T-helper 1 cell (primary cell): Measurements from ENCODE around the gene BABAM2.

Source experiments
- DNase-seq, 5 donors: peaks; one replicate each; pipeline ENCODE4 v3.0.0-alpha.2; 2012 to 2020

The BABAM2 gene

DNA sequence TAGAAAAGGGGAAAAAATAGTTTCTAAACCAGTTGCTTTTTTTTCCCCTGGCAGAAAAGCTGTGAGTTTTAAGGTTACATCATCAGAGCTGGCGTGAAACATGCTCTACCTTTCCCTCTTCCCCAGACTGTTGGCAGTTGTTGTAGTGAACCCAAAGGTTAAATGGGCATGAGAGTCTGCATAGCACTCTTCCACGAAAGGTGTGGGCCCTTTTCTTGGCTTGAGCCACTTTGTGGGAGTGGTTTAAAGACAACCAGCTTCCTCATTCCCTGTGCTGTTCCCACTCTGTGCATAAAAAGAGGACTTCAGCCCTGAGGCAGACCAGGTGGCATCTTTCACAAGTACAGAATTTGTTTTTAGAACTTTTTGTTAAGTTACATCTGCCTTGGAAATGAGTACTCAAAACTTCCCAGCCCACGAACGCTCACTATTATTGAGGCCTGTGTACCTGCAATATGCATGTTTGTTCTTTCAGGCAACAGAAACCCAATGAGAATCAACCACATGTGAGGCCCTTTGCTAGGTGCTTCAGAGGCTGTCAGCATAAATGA lies 243.8 kb downstream of the BABAM2 start:
- DNase-seq = peak in 1 of 5 donors; percentile 36

DNA sequence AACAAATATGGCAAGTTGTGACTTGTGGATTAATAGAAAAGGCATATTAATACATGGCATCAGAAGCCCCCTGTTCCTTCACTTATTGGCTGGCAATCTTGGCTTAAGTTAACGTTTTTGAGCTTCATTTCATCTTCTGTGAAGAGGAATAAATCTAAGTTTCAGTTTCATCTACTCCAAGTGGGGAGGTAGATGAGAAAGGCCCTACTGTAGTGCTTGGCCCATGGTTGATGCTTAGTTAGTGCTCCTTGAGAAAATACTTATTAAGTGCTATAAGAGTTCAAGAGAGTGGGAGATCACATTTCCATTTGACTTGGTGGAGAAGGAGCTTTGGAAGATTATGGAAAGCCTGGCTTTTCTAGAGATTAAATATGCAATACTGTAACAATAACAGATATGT lies 244.3 kb downstream of the BABAM2 start:
- peak in 1 of 5 donors; percentile 40 for DNase-seq

DNA sequence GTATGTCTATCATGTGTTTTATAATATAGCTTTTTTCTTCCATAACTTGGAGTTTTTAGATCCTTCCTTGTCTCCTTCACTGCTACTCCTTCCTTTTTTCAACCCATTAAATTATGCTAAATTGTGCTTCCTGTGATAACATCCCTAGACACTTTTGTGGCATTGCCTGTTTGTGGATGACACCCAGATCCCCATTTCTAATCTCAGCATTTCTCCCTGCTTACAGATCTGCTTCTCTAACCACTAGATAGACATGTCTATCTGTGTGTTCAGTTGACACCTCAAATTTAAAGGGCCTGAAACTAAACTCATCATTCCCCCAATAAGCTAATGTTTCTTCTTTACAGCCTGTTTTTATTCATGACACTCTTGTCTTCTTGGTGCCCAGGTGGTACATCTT lies 244.8 kb downstream of the BABAM2 start:
- peak in 1 of 5 donors; percentile 36 for DNase-seq

DNA sequence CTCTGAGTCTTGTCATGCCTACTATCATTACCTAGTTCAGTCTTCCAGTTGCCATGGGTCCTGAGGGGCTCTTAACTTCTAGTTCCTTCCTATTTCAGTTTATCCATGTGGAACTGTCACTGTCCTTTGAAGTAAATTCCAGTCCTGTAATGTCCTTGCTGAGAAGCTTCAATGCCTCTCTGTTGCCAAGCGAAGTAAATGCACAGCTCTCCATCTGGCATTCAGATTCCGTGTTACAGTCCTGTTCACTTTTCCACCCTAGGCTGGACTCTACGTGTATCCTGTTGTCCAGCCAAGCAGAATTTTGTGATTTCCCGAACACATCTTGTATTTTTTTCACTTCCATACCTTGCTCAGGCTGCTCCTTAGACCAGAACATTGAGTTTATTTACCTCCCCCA lies 245.3 kb downstream of the BABAM2 start:
- DNase-seq = no peak

DNA sequence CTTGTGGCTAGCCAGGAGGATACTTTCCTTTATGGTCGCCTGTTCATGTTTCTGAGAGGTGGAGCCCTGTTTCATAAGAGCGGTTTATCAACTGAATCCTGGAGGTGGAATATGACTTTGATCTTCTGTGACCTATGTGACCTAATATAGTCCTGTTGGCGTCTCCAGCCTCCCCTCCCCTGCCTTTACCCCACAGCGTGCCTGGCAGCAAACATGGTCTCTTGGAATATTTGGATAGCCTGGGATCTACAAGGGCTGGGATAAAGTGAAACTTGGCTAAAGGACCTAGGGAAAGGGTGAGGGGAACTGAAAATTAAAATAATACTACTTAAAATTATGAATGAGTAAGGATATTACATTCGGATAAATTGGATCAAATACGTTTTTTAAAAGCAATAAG lies 246.0 kb downstream of the BABAM2 start:
- no peak for DNase-seq

DNA sequence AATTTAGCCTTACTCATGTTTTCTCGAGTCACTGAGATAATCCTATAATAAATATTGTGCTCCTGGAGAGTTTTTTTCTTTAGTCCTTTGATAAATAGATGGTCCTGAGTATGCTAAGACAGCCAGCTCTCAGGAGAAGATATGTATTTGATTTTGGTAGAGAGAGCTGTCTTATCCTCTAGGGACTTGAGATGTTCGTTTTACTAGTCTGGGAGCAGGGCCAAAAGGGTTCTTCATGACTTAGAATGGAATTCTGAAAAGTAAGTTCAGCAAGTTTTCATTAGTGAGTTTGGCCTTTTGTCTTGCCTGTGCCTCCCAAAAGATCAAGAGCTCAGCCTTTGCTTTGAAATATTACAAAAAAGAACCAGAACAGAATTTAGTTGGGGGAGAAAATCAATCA lies 246.7 kb downstream of the BABAM2 start:
- DNase-seq = no peak

DNA sequence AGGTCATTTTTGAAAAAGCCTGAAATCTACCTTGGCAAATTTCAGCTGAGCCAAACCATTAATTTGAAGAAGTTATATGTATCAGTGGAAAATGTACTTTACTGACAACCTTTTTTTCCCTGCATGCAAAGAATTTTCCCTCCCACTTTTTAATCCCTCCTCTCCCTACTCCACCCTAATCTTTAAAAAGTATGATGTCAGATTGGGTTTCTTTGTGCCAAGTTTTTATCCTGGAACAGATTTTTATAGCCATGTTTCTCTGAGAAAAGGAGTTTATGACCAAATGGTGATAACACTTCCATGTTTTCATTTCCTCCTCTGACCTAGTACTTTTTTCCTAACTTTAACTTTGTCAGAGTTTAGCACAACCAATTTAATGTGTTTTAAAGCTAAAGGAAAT lies 251.9 kb downstream of the BABAM2 start:
- DNase-seq = no peak

DNA sequence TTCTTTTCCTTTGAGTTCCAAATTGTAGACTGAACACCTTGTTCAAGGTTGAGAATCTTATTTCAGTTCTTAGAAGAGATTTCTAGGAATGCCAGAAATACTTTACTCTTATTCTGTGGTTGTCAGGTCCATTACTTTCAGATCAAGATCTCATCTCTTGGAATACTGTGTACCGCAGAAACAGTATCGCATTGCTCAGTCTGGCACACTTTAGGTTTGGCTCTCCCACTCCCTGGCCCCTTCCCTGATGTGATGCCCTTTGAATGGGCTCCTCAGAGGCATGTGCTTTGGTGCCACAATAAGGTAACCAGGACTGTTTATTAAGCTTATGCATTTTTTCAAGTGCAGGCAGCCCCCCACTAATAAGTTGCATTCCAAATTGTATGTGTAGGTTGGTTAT lies 257.5 kb downstream of the BABAM2 start:
- no peak for DNase-seq

DNA sequence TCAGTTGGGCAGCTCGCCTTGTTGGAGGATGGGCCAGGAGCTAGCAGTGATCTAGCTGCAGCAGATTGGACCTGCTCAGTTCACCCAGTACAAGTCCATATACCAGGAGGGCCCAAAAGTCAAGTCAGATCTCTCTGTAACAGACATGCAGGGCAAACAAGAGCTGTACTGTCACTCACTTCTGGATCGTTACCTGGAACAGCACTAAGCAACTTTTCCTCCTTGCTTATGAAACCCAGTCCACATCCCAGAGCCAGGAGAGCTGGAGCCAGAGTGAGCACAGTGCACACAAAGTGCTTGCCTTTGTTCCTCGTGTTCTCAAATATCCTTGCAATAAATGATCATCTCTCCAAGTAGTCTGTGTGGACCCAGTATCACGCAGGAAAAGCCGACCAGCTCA lies 258.0 kb downstream of the BABAM2 start:
- DNase-seq = no peak

DNA sequence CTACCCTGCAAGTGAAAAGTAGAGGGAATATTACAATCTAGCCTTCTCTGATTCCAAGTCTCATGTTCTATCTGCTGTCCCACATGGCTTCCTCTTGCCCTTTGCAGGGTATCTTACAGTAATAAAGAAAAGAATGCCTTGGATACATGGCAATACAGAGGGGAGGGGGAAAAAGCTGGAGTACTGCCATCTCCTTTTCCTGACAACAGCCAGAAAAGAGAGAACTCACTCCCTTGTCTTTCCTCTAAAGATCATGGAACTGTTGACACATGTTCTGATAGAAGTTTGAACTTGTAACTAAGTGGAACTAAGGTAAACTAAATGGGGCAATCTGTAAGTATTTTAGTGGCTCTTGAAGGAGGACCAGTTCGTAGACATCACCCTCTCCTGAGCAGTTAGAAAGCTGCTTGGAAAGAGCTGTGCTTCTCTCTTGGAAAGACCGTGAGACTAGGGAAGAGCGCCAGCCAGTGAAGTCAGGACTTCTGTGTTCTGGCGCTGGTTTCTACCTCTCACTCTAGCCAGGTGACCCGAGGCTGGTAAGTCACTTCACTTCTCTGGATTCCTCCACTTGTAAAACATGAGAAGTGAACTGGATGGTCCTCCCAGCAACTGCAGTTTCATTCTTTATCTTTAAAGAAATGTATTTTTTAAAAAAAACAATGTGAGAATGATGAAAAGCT lies 259.8 kb downstream of the BABAM2 start:
- DNase-seq = no peak

DNA sequence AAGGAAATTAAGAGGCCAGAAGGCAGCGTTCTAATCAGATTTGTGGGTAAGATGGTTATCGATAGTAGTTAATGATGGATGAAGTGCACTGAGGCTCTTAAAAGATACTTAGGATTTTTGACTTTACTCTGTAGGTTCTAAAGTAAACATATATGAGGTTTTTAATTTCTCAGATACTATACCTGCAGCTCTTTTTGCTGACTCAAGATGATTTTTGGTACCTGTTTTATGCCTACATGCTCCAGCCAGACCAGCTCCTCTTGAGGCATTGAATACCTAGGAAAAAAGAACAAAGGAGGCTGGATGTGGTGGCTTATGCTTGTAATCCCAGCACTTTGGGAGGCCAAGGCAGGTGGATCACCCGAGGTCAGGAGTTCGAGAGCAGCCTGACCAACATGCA lies 260.5 kb downstream of the BABAM2 start:
- no peak for DNase-seq

DNA sequence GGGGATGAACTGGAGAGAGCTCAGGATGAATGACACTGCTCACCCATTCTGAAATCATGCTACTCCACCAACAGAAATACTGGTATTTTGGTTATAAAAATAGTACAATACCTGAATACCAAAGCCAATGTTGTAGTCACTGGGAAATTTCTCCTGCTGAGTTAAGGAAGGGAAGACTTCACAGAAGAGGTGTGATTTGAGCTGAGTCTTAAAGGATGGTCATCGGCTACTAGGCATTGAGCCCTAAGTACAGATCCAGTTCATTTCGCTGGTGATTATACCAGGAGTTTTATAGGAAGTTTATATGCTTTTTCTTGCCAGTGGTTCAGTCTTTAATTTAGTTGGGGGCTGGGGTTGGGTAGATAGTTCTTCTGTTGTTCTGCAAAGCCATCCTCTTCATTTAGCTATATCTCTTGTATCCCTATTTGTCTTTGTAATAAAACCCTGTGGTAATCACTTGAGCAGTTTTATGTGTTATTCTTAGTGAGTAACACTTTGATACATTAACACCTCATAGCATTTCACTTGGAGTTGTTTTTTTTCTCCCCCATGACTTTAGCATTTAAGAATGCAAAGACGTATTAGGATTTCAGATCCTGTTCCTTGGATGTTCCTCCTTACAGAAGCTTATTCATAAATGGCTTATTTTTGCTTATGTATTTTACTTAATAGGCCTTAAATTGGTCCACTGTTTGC lies 262.2 kb downstream of the BABAM2 start:
- DNase-seq = no peak

DNA sequence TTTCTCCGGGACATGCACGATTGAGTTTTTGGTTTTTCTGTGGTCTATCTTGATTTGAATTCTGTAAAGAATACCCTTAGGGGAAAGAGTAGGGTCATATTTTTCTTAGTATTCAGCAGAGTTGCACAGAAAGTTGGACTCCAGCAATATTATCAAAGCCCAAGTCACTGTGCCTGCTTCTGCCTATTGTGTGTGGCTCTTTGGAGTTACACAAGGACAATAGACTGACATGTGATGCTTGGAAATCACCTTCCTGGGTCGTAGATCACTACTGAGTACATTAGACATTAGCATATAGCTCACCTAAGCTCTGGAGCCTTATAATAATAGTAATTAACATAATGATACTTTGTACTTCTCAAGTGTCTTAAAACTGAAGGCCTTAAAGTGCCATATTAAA lies 263.3 kb downstream of the BABAM2 start:
- DNase-seq = no peak

DNA sequence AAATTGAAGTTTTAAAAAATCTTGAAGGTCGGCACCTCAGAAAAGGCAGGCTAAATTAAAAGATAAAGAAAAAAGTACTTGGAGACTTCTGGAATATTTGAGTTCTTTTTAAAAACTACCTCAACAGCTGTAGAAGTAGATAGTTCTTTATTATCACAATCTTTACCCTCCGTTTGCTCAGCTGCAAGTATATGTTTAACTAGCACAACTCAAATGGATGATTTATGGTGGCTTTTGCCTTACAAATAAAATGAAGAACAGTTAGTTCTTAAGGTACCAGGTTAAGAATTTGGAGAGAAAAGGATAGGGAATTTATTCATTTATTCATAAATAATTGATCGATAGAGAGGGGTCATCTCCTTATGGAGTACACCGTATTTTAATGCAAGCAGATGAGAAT lies 264.6 kb downstream of the BABAM2 start:
- DNase-seq = no peak

DNA sequence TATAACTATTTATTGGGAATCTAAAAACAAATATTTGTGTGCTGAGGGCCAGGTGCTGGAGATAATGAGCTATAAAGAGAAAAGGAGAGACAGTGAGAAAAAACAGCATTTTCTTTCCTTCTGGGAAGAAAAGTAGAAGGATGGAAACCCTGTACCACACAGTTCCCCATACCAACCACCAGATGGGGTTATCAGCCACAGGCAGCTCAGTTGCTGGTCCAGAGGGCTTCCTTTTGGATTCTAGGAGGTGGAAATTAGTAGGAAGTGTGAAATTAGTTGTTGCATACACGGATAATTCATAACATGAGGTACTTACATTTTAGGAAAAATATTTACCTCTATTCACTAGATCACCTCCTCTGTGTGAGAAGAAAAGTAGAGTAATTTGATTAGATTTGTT lies 265.1 kb downstream of the BABAM2 start:
- DNase-seq = peak in 1 of 5 donors; percentile 3

DNA sequence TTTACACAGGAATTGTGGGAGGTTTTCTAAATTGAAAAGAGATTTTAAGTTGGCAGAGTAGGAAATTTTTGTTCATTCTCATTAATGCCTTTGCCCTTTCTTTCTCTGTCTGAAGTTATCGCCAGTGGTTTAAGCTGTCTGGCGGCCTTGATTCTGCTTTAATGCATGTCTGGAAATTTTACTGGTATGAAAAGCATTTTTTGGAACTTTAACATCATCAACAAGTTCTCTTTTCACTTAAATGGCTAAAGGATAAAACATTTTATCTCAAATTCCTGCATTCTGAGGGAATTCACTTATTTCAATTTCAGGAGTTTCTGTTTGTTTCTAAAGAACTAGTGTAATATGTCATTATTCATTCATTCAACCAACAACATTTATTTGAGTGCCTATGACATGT lies 268.3 kb downstream of the BABAM2 start:
- DNase-seq = no peak

DNA sequence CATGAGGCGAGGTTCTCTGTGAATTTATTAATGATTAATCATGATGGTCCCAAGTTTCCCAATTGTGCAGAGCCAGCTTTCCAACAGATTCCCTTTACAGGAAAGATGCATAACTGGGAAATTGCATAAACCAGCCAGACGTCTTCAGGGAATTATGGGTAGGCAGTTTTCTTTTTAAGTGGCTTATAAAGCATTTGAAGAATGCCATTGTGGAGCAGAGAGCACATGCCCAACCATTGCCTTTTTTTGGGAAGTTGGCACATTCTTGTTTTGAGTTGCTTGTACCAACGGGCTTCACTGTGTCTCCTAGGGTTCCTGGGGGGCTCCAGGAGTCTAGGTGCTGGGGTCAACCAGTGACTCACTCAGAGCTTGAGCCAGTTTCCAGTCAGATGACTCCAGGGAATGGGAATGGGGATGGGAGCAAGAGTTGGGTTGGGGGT lies 270.5 kb downstream of the BABAM2 start:
- no peak for DNase-seq

DNA sequence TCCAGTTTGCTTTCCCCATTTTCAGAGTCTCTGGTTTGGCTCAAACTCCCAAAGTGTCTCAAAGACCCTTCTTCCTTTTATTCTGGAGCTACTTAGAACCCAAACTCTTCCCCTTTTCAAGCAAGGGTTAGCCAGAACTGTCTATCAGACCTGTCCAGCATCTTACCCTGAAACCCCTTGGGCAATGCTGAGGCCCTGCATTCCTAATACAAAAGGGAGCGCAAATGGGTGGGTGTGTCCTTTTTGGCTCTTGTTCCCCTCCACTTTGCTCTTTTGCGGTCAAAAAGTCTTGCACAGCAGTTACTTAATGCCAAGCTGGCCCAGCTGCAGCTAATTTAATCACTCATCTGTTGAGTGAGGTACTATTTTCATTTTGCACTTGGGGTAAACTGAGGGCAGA lies 270.9 kb downstream of the BABAM2 start:
- no peak for DNase-seq

DNA sequence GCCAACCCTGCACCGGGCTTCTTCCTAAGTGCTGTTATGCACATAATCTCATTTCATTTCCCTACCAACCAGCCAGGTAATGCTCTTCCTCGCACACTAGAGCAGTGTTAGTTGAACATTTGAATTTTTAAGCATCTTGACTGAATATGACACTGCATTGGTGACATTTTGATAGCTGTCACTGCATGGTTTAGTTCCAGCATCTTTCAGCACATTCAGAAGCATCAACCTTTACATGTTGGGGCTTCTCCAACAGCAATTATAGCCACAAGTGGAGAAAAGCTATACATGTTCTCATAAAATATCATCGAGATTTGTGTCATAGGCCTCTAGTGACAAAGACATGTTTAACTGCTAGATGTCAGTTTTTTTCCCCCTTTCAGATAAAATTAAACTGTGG lies 272.0 kb downstream of the BABAM2 start:
- DNase-seq = no peak

DNA sequence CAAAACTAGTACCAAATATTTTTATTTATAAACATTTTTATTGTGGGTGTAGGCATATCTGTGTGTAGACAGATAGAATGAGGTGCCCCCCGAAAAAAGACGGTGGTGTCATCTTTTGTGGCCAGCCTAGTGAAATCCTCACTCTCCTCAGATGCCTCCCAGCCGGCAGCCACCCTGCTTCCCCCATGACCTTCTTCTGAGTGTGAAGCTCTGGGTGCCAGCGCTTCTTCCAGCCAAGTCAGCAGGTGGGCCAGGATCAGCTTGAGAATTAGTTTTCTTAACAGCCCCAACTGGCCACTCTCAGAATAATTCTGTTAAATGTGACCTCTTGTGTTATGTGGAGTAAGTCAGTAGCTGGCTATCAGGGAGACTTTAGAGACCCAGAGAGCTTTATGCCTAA lies 272.5 kb downstream of the BABAM2 start:
- no peak for DNase-seq

DNA sequence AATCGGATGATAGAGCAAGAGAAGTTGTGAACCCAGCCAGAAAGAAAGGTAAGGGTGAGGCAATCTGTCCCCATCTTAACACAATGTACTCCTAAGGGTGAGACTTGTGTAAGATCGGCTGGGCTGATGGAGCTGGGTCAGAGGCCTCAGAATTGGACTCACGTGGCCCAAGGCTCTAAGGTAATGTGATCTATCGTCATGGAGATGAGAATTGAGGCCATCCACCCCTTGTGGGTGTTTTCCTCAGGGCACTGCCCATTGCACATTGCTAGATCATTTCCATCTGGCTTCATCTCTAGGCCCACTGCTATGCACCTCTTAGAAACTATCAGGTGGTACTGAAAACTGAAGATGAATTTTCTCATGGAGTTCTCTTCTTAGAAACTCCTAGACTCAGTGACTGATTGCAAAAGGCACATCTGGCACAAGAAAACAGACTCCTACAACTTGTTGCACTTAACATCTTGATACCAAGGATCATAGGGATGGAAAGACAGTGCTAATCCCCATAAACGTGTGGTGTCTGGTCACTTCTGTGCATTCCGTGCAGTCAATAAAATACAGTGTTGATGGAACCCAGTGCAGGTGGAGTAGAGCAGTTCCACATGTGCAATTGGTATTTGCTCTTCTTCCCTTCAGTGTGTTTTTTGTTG lies 273.2 kb downstream of the BABAM2 start:
- DNase-seq = no peak

DNA sequence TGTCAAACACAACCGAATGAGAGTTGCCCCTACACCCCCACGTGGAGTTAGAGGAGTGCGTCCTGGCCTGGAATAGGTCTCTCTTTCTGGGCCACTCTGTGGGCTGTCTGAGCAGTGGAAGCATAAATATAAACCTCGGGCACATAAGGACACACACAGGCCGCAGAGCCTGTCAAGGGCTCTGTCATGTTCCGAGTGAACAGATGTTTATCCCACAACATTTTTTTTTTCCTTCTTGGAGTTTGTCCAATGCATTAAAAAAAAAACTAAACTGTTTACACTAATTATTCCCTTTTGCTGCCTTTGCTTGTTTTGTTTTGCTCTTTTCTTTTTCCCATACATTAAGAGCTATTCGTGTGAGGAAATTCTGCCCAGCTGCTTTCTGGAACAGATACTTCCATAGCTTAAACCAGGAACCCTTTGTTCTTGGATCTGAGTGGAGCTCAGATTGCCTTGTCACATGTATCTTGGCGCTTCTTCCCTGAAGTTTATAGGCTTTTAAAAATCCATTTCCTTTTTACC lies 273.8 kb downstream of the BABAM2 start:
- DNase-seq = no peak

DNA sequence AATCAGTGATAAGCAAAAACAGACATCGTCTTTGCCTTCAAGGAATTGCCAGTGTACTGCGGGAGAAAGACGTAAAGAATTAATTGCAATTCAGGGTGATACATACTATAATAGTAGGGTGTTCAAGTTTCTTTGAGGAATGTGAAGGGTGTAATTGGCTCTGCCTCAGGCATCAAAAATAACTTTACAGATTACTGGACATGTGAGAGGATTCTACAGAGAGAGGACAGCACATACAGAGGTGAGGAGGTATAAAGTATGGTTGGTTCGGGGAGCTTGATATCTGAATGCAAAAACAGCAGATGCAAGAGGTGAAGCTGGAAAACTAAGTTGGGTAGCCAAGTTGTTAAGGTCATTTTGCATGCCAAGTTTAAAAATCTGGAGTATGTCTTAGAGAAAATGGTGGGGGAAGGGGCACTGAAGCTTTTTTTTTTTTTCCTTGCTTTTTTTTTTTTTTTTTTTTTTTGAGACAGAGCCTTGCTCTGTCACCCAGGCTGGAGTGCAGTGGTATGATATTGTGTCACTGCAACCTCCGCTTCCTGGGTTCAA lies 274.6 kb downstream of the BABAM2 start:
- DNase-seq = no peak
